ENCODE measurements around the gene ETV7.
"Not testable (repeated sequence)": the region's sequence is repeated elsewhere in the genome, so short reads cannot be mapped to it uniquely, and the experiment has no call there.

The ETV7 gene

DNA sequence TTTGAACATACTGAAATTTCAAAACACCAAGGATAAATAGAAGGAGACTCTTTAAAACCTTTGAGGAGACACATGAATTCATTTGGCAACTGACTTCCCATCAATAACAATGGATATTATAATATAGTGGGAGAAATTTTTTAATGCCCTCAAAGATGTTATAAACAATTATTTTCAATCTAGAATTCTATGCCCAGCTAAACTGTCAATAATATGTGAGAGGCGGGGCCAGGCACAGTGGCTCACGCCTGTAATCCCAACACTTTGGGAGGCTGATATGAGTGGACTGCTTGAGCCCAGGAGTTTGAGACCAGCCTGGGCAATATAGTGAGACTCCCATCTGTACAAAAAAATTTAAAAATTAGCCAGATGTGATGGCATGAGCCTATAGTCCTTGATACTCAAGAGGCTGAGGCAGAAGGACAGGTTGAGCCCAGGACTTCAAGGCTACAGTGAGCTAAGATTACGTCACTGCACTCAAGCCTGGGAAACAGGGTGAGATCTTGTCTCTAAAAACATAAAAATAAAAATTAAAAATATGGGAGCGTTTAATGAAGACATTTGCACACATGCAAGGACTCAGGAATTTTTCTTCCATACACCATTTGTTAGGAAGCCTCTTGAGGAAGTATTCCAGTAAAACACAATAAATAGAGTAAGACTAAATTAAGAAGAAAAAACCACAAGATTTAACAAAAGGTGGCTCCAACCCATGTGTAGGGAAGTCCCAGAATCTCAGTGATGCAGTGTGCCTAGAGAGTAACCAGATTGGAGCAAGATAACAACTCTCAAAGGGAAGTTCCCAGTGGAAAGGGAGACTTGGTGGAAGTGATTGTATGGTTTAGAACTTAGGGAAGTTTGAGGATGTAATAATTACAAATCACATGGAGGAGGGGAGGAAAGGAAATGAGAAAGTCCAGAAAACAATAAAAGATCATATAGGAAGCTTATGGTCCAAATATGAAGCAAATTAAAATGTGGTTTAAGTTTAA, 26.3 kb upstream of the ETV7 start:
- DNase-seq, result no peak
- Histone ChIP-seq H2AK5ac (ENCODE audit: low read length, severe bottlenecking) (no peak overlapping the region), H3K14ac (ENCODE audit: low read length in 2 of 2) (no peak overlapping the region), H3K9me3 (ENCODE audit: control insufficient read depth, low read length) (no peaks in the 10 kb centered on the region), H3K4me3 (ENCODE audit: insufficient read depth in 1 of 2, low read depth in 1 of 2, low read length in 2 of 2) (no peak overlapping the region), H4K8ac (ENCODE audit: low read length) (no peak overlapping the region), H2BK5ac (ENCODE audit: low read depth, low read length, poor library complexity, severe bottlenecking) (no peak overlapping the region), H3K9ac (ENCODE audit: low read length) (no peak overlapping the region), H4K91ac (ENCODE audit: low read length) (no peak overlapping the region), H3K36me3 (ENCODE audit: control insufficient read depth in 1 of 2, insufficient read depth in 2 of 2, low read depth in 1 of 2, low read length in 2 of 2) (no peaks in the 10 kb centered on the region), H3K23ac (ENCODE audit: low read length in 2 of 2) (no peak overlapping the region), H3K4ac (ENCODE audit: low read depth in 1 of 2, low read length in 2 of 2) (no peak overlapping the region), H3K18ac (ENCODE audit: low read depth in 1 of 2, low read length in 2 of 2) (no peak overlapping the region), H2BK120ac (ENCODE audit: low read depth, low read length) (no peak overlapping the region), H3K79me1 (replicated peaks; ENCODE audit: low read length, poor library complexity, severe bottlenecking) (no peaks in the 10 kb centered on the region), H3K4me1 (ENCODE audit: control insufficient read depth, insufficient read depth, low read depth, low read length) (no peaks in the 10 kb centered on the region), H3K27ac (ENCODE audit: low read length, poor library complexity, severe bottlenecking) (no peak overlapping the region), H3K4me2 (ENCODE audit: low read length, poor library complexity, severe bottlenecking) (no peak overlapping the region), H3K27me3 (ENCODE audit: control insufficient read depth in 1 of 2, insufficient read depth in 1 of 2, low read length in 2 of 2) (peaks cover 0 to 4% of the 10 kb centered on the region in 2 experiments), H2BK12ac (ENCODE audit: low read length in 2 of 2) (no peak overlapping the region), H2AFZ (ENCODE audit: low read depth, low read length) (no peak overlapping the region), H2BK15ac (ENCODE audit: low read depth, poor library complexity, severe bottlenecking) (no peak overlapping the region)
- 100% methylated on average over 2 of the region's 4 CpGs for WGBS

DNA sequence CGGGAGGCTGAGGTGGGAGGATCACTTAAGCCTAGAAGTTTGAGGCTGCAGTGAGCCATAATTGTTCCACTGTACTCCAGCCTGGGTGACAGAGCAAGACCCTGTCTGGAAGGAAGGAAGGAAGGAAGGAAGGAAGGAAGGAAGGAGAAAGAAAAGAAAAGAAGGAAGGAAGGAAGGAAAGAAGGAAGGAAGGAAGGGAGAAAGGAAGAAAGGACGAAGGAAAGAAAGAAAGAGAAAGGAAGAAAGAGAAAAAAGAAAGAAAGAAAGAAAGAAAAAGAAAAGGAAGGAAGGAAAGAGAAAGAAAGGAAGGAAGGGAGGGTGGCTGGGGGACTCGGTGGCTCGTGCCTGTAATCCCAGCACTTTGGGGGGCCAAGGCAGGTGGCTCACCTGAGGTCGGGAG, 22.2 kb upstream of the ETV7 start:
- H3K4ac ChIP-seq (ENCODE audit: low read depth in 1 of 2, low read length in 2 of 2); H3K79me1 ChIP-seq (replicated peaks; ENCODE audit: low read length, poor library complexity, severe bottlenecking); H3K4me3 ChIP-seq (ENCODE audit: insufficient read depth in 1 of 2, low read depth in 1 of 2, low read length in 2 of 2); H3K27ac ChIP-seq (ENCODE audit: low read length, poor library complexity, severe bottlenecking); H2BK12ac ChIP-seq (ENCODE audit: low read length in 2 of 2); H2BK120ac ChIP-seq (ENCODE audit: low read depth, low read length); H3K14ac ChIP-seq (ENCODE audit: low read length in 2 of 2); DNase-seq; H2AFZ ChIP-seq (ENCODE audit: low read depth, low read length); H3K4me1 ChIP-seq (ENCODE audit: control insufficient read depth, insufficient read depth, low read depth, low read length); H3K9me3 ChIP-seq (ENCODE audit: control insufficient read depth, low read length); H2AK5ac ChIP-seq (ENCODE audit: low read length, severe bottlenecking); H3K27me3 ChIP-seq (ENCODE audit: control insufficient read depth in 1 of 2, insufficient read depth in 1 of 2, low read length in 2 of 2); H3K36me3 ChIP-seq (ENCODE audit: control insufficient read depth in 1 of 2, insufficient read depth in 2 of 2, low read depth in 1 of 2, low read length in 2 of 2); H2BK15ac ChIP-seq (ENCODE audit: low read depth, poor library complexity, severe bottlenecking); H4K91ac ChIP-seq (ENCODE audit: low read length); H3K23ac ChIP-seq (ENCODE audit: low read length in 2 of 2); H2BK5ac ChIP-seq (ENCODE audit: low read depth, low read length, poor library complexity, severe bottlenecking); H3K4me2 ChIP-seq (ENCODE audit: low read length, poor library complexity, severe bottlenecking); H3K18ac ChIP-seq (ENCODE audit: low read depth in 1 of 2, low read length in 2 of 2); H4K8ac ChIP-seq (ENCODE audit: low read length); H3K9ac ChIP-seq (ENCODE audit: low read length): not testable (repeated sequence)
- 75% methylated on average over 5 of the region's 5 CpGs for whole genome bisulfite sequencing

DNA sequence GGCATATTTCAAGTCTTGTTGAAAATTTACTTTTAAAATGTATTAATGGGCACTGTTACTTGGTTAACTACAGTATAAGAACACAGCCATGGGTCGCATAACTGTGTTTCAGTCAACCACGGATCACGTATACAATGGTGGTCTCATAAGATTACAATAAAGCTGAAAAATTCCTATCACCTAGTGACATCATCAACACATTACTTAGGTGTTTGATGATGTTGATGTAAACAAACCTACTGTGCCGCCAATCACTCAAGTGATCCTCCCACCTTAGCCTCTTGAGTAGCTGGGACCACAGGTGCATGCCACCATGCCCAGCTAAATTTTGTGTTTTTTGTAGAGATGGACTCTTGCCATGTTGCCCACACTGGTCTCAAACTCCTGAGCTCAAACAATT, 16.7 kb upstream of the ETV7 start:
- H3K4me1 ChIP-seq (ENCODE audit: control insufficient read depth, insufficient read depth, low read depth, low read length), result no peaks in the 10 kb centered on the region
- no peak overlapping the region for H3K9ac ChIP-seq (ENCODE audit: low read length)

DNA sequence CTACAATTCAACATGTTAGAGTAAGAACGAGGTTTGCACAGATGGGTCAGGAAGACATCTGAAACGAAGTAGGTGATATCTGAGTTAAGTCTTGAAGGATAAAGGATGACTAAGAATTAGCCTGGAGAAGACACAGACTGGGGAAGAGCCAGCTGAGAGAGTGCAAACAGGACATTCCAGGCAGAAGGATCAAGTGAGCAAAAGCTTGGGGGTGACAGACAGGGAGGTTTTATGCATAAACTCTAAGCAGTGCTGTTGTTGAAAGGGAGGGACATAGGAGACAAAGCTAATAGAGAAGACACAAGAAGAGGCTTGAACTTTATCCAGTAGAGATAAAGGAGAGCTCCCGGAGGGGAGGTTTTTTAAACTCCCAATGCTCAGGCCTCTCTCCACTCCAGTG, 15.0 kb upstream of the ETV7 start:
- no peak overlapping the region for H2BK120ac ChIP-seq (ENCODE audit: low read depth, low read length)
- no peak overlapping the region for H3K4me2 ChIP-seq (ENCODE audit: low read length, poor library complexity, severe bottlenecking)
- H3K27ac ChIP-seq (ENCODE audit: low read length, poor library complexity, severe bottlenecking), result no peak overlapping the region
- no peak overlapping the region for H2BK12ac ChIP-seq (ENCODE audit: low read length in 2 of 2)
- H2AK5ac ChIP-seq (ENCODE audit: low read length, severe bottlenecking), result no peak overlapping the region
- H3K18ac ChIP-seq (ENCODE audit: low read depth in 1 of 2, low read length in 2 of 2), result no peak overlapping the region
- H3K4ac ChIP-seq (ENCODE audit: low read depth in 1 of 2, low read length in 2 of 2), result no peak overlapping the region
- no peaks in the 10 kb centered on the region for H3K79me1 ChIP-seq (replicated peaks; ENCODE audit: low read length, poor library complexity, severe bottlenecking)
- no peak overlapping the region for H4K8ac ChIP-seq (ENCODE audit: low read length)
- no peak overlapping the region for H2BK15ac ChIP-seq (ENCODE audit: low read depth, poor library complexity, severe bottlenecking)
- H3K9ac ChIP-seq (ENCODE audit: low read length), result no peak overlapping the region
- 89% methylated on average over 3 of the region's 3 CpGs for WGBS
- no peak overlapping the region for H3K4me3 ChIP-seq (ENCODE audit: insufficient read depth in 1 of 2, low read depth in 1 of 2, low read length in 2 of 2)
- no peak overlapping the region for H3K23ac ChIP-seq (ENCODE audit: low read length in 2 of 2)
- no peak for DNase-seq
- no peak overlapping the region for H2BK5ac ChIP-seq (ENCODE audit: low read depth, low read length, poor library complexity, severe bottlenecking)
- no peak overlapping the region for H2AFZ ChIP-seq (ENCODE audit: low read depth, low read length)
- no peaks in the 10 kb centered on the region for H3K36me3 ChIP-seq (ENCODE audit: control insufficient read depth in 1 of 2, insufficient read depth in 2 of 2, low read depth in 1 of 2, low read length in 2 of 2)
- H3K9me3 ChIP-seq (ENCODE audit: control insufficient read depth, low read length), result peaks cover 8% of the 10 kb centered on the region
- H3K27me3 ChIP-seq (ENCODE audit: control insufficient read depth in 1 of 2, insufficient read depth in 1 of 2, low read length in 2 of 2), result peaks cover 0 to 3% of the 10 kb centered on the region in 2 experiments
- H3K4me1 ChIP-seq (ENCODE audit: control insufficient read depth, insufficient read depth, low read depth, low read length), result no peaks in the 10 kb centered on the region
- no peak overlapping the region for H3K14ac ChIP-seq (ENCODE audit: low read length in 2 of 2)
- no peak overlapping the region for H4K91ac ChIP-seq (ENCODE audit: low read length)

More for the DNA sequence above, 16.7 kb upstream of the ETV7 start:
- Histone ChIP-seq H3K27ac (ENCODE audit: low read length, poor library complexity, severe bottlenecking) (no peak overlapping the region), H2BK120ac (ENCODE audit: low read depth, low read length) (no peak overlapping the region), H3K14ac (ENCODE audit: low read length in 2 of 2) (no peak overlapping the region), H2BK5ac (ENCODE audit: low read depth, low read length, poor library complexity, severe bottlenecking) (no peak overlapping the region), H4K91ac (ENCODE audit: low read length) (no peak overlapping the region), H3K23ac (ENCODE audit: low read length in 2 of 2) (no peak overlapping the region), H2AK5ac (ENCODE audit: low read length, severe bottlenecking) (no peak overlapping the region), H3K27me3 (ENCODE audit: control insufficient read depth in 1 of 2, insufficient read depth in 1 of 2, low read length in 2 of 2) (peaks cover 0 to 5% of the 10 kb centered on the region in 2 experiments), H3K18ac (ENCODE audit: low read depth in 1 of 2, low read length in 2 of 2) (no peak overlapping the region), H2BK12ac (ENCODE audit: low read length in 2 of 2) (no peak overlapping the region), H3K79me1 (replicated peaks; ENCODE audit: low read length, poor library complexity, severe bottlenecking) (no peaks in the 10 kb centered on the region), H3K9me3 (ENCODE audit: control insufficient read depth, low read length) (no peaks in the 10 kb centered on the region), H3K4me3 (ENCODE audit: insufficient read depth in 1 of 2, low read depth in 1 of 2, low read length in 2 of 2) (no peak overlapping the region), H3K4me2 (ENCODE audit: low read length, poor library complexity, severe bottlenecking) (no peak overlapping the region), H3K36me3 (ENCODE audit: control insufficient read depth in 1 of 2, insufficient read depth in 2 of 2, low read depth in 1 of 2, low read length in 2 of 2) (no peaks in the 10 kb centered on the region), H4K8ac (ENCODE audit: low read length) (no peak overlapping the region), H2AFZ (ENCODE audit: low read depth, low read length) (no peak overlapping the region), H2BK15ac (ENCODE audit: low read depth, poor library complexity, severe bottlenecking) (no peak overlapping the region), H3K4ac (ENCODE audit: low read depth in 1 of 2, low read length in 2 of 2) (no peak overlapping the region)
- WGBS, result 90% methylated on average over 2 of the region's 4 CpGs
- no peak for DNase-seq
